Kidney capillary endothelial cell (primary cell): Measurements from ENCODE around the gene GAK.

Experiments used
- DNase-seq: peaks from one replicate; pipeline ENCODE4 v3.0.0-alpha.2; 2018; ENCODE audit warnings: low spot score

Gene GAK

GRCh38 chr4:964346-965025 lies 32.4 kb upstream of the GAK start:
- DNase-seq, result no peak

GRCh38 chr4:963276-964225 lies 31.4 kb upstream of the GAK start:
- DNase-seq, result no peak

GRCh38 chr4:962231-963208 lies 30.4 kb upstream of the GAK start:
- DNase-seq, result no peak

- no peak for DNase-seq
Measured at GRCh38 chr4:961351-962230, 29.5 kb upstream of the GAK start.

- DNase-seq, result no peak
Measured at GRCh38 chr4:960636-961350, 28.7 kb upstream of the GAK start.

- DNase-seq, result no peak
Measured at GRCh38 chr4:960140-960635, 28.1 kb upstream of the GAK start.

GRCh38 chr4:959338-960139 lies 27.4 kb upstream of the GAK start:
- DNase-seq, result no peak

- DNase-seq, result no peak
Measured at GRCh38 chr4:958696-959337, 26.7 kb upstream of the GAK start.

GRCh38 chr4:958314-958665 lies 26.2 kb upstream of the GAK start:
- DNase-seq, result no peak

GRCh38 chr4:957581-958313 lies 25.6 kb upstream of the GAK start:
- DNase-seq, result no peak

- no peak for DNase-seq
Measured at GRCh38 chr4:957231-957580, 25.1 kb upstream of the GAK start.

- DNase-seq, result no peak
Measured at GRCh38 chr4:956531-957230, 24.6 kb upstream of the GAK start.

GRCh38 chr4:955931-956381 lies 23.8 kb upstream of the GAK start:
- no peak for DNase-seq

GRCh38 chr4:955161-955921 lies 23.2 kb upstream of the GAK start:
- DNase-seq, result no peak

GRCh38 chr4:954211-955020 lies 22.3 kb upstream of the GAK start:
- DNase-seq, result no peak

GRCh38 chr4:953574-953915 lies 21.4 kb upstream of the GAK start:
- no peak for DNase-seq
